Astrocyte of the cerebellum (primary cell): Measurements from ENCODE around the gene SFXN1.

ENCODE experiments used
- DNase-seq: peaks from one replicate; pipeline ENCODE4 v3.0.0-alpha.2; 2011; ENCODE audit warnings: low read depth
- H3K4me3 ChIP-seq: 2 replicates; pipeline ENCODE4 v1.5.1; 2011; ENCODE audit warnings: mild to moderate bottlenecking, low read depth, low read length, moderate library complexity
- CTCF ChIP-seq: IDR thresholded peaks from 2 replicates; pipeline ENCODE4 v1.5.1; 2012; ENCODE audit warnings: low read length, low read depth, moderate library complexity, mild to moderate bottlenecking; ENCODE audit errors: missing control alignments
- in situ Hi-C: cut with HindIII; loops from 2 replicates; pipeline ENCODE4 v1.10.0; 2017; ENCODE audit warnings: low sequenced_read_pairs

SFXN1 gene

GRCh38 chr5:175487514-175488222 lies 9.3 kb downstream of the SFXN1 start:
- no peak overlapping the region for H3K4me3 ChIP-seq
- DNase-seq, result no peak
- in situ Hi-C loops, result no loop called here
- TF ChIP-seq CTCF, result no peak

- in situ Hi-C loops, result loop anchor here (5.0 kb wide), 1 partner anchor 37 kb away; no protein-coding TSS in a partner anchor
- no peak for DNase-seq
- TF ChIP-seq CTCF, result no peak
- no peak overlapping the region for H3K4me3 ChIP-seq
These were observed 11.5 kb downstream of the SFXN1 start for GRCh38 chr5:175489693-175490443.

- in situ Hi-C loops, result loop anchor here (5.0 kb wide), 1 partner anchor 36 kb away; no protein-coding TSS in a partner anchor
- TF ChIP-seq CTCF, result no peak
These were observed 12.9 kb downstream of the SFXN1 start for GRCh38 chr5:175491223-175491622.

GRCh38 chr5:175493260-175493659 lies 14.9 kb downstream of the SFXN1 start:
- TF ChIP-seq CTCF, result no peak
- in situ Hi-C loops, result loop anchor here (5.0 kb wide), 1 partner anchor 34 kb away; no protein-coding TSS in a partner anchor
- no peak overlapping the region for H3K4me3 ChIP-seq
- no peak for DNase-seq

More at GRCh38 chr5:175491223-175491622, 12.9 kb downstream of the SFXN1 start:
- DNase-seq, result no peak
- H3K4me3 ChIP-seq, result no peak overlapping the region

GRCh38 chr5:175493726-175494125 lies 15.4 kb downstream of the SFXN1 start:
- in situ Hi-C loops, result loop anchor here (5.0 kb wide), 1 partner anchor 34 kb away; no protein-coding TSS in a partner anchor
- H3K4me3 ChIP-seq, result no peak overlapping the region
- DNase-seq, result no peak
- TF ChIP-seq CTCF, result no peak

- DNase-seq, result no peak
- in situ Hi-C loops, result loop anchor here (5.0 kb wide), 1 partner anchor 33 kb away; no protein-coding TSS in a partner anchor
- H3K4me3 ChIP-seq, result no peak overlapping the region
- TF ChIP-seq CTCF, result no peak
These were observed 16.2 kb downstream of the SFXN1 start for GRCh38 chr5:175494264-175495183.
